Osteocyte (in vitro differentiated cells): ENCODE data around the gene PEX14. TPM values are rescaled to one million over a fixed set of nuclear protein-coding genes. Genes with fewer than 3 reads are reported as not detected.

Experiments
- DNase-seq: peaks from one replicate; pipeline ENCODE4 v3.0.0; 2021; ENCODE audit warnings: mixed read lengths; ENCODE audit not compliant: unreplicated experiment; ENCODE audit errors: extremely low spot score
- H3K27ac Mint-ChIP-seq: one replicate; pipeline ENCODE4 v1.8.0; 2021; ENCODE audit warnings: mild to moderate bottlenecking, mixed read lengths; ENCODE audit not compliant: unreplicated experiment
- H3K27me3 Mint-ChIP-seq: one replicate; pipeline ENCODE4 v1.8.0; 2021; ENCODE audit warnings: mixed read lengths; ENCODE audit not compliant: unreplicated experiment
- H3K36me3 Mint-ChIP-seq: one replicate; pipeline ENCODE4 v1.8.0; 2021; ENCODE audit warnings: mixed read lengths; ENCODE audit not compliant: unreplicated experiment
- H3K4me1 Mint-ChIP-seq: one replicate; pipeline ENCODE4 v1.8.0; 2021; ENCODE audit warnings: mixed read lengths; ENCODE audit not compliant: unreplicated experiment
- H3K4me3 Mint-ChIP-seq: one replicate; pipeline ENCODE4 v1.8.0; 2021; ENCODE audit warnings: mild to moderate bottlenecking, moderate library complexity, mixed read lengths; ENCODE audit not compliant: unreplicated experiment
- H3K9me3 Mint-ChIP-seq: one replicate; pipeline ENCODE4 v1.8.0; 2021; ENCODE audit warnings: mixed read lengths; ENCODE audit not compliant: unreplicated experiment
- CTCF ChIP-seq: fragments of 200-600 bp; sonication (generic); IDR thresholded peaks from 2 replicates; pipeline ENCODE4 v1.5.0; 2021; ENCODE audit warnings: antibody characterized with exemption, mild to moderate bottlenecking, moderate library complexity
- total RNA-seq: library from RNA; stranded (reverse); gene quantifications from 2 replicates; pipeline ENCODE4 v1.2.1, GENCODE V29; 2021

The PEX14 gene
- total RNA-seq, 1 donor from 2014 or later, result 22.2 TPM

- Mint-ChIP-seq H3K4me3 (no peak overlapping the region), H3K36me3 (no peaks in the 10 kb centered on the region), H3K27me3 (no peaks in the 10 kb centered on the region), H3K4me1 (peaks cover 12% of the 10 kb centered on the region), H3K9me3 (no peaks in the 10 kb centered on the region), H3K27ac (no peak overlapping the region)
- TF ChIP-seq CTCF, result no peak
- DNase-seq, result no peak
These were observed 167.8 kb downstream of the PEX14 start for GRCh38 chr1:10642403-10643080.

GRCh38 chr1:10643607-10644306 lies 169.0 kb downstream of the PEX14 start:
- peaks cover 9% of the 10 kb centered on the region for H3K4me1 Mint-ChIP-seq
- H3K9me3 Mint-ChIP-seq, result no peaks in the 10 kb centered on the region
- H3K36me3 Mint-ChIP-seq, result no peaks in the 10 kb centered on the region
- H3K27me3 Mint-ChIP-seq, result no peaks in the 10 kb centered on the region
- H3K27ac Mint-ChIP-seq, result no peak overlapping the region
- no peak for DNase-seq
- TF ChIP-seq CTCF, result no peak
- no peak overlapping the region for H3K4me3 Mint-ChIP-seq

GRCh38 chr1:10644307-10645128 lies 169.8 kb downstream of the PEX14 start:
- Mint-ChIP-seq H3K4me3 (no peak overlapping the region), H3K4me1 (peaks cover 10% of the 10 kb centered on the region), H3K27me3 (no peaks in the 10 kb centered on the region), H3K27ac (no peak overlapping the region), H3K9me3 (no peaks in the 10 kb centered on the region), H3K36me3 (no peaks in the 10 kb centered on the region)
- TF ChIP-seq CTCF, result no peak
- no peak for DNase-seq

- TF ChIP-seq CTCF, result no peak
- Mint-ChIP-seq H3K9me3 (no peaks in the 10 kb centered on the region), H3K4me3 (no peak overlapping the region), H3K27ac (no peak overlapping the region), H3K36me3 (no peaks in the 10 kb centered on the region), H3K27me3 (no peaks in the 10 kb centered on the region), H3K4me1 (peaks cover 7% of the 10 kb centered on the region)
- no peak for DNase-seq
These were observed 171.7 kb downstream of the PEX14 start for GRCh38 chr1:10646347-10646861.
